Stomach (tissue), 9 donors: ENCODE measurements around the gene DIDO1. TPM values are rescaled to one million over a fixed set of nuclear protein-coding genes. Genes with fewer than 3 reads are reported as not detected.

Experiments used
- DNase-seq, 2 donors: peaks; one replicate each; pipeline versions ENCODE4 v3.0.0 to v3.0.0-alpha.2; 2013 to 2019
- H3K27ac ChIP-seq, 5 donors: fragments of 200-600 bp in 4 of 5; sonication (generic) in 4 of 5; one replicate each; pipeline ENCODE4 v1.5.1; 2013 to 2019; ENCODE audit warnings: mild to moderate bottlenecking in 1 of 5, moderate library complexity in 1 of 5
- H3K27me3 ChIP-seq, 3 donors: fragments of 200-600 bp; sonication (generic); one replicate each; pipeline ENCODE4 v1.5.1; 2017 to 2019; ENCODE audit warnings: mixed run types in 1 of 3
- H3K36me3 ChIP-seq, 4 donors: fragments of 200-600 bp; sonication (generic); 1 replicate in 3 of 4; 2 replicates in 1 of 4; pipeline ENCODE4 v1.5.1; 2016 to 2019
- H3K4me1 ChIP-seq, 4 donors: fragments of 200-600 bp; sonication (generic); one replicate each; pipeline ENCODE4 v1.5.1; 2016 to 2019
- H3K4me3 ChIP-seq, 4 donors: fragments of 200-600 bp; sonication (generic) in 3 of 4; one replicate each; pipeline ENCODE4 v1.5.1; 2016 to 2019; ENCODE audit warnings: mild to moderate bottlenecking in 1 of 4
- H3K9me3 ChIP-seq, 4 donors: fragments of 200-600 bp; sonication (generic); one replicate each; pipeline ENCODE4 v1.5.1; 2016 to 2019
- CTCF ChIP-seq, 7 experiments: fragments of 450-650 bp in 4 of 7; fragments of 200-600 bp in 3 of 7; sonication (generic) in 3 of 7; IDR thresholded peaks; one replicate each; pipeline ENCODE4 v1.5.1; 2016 to 2019; ENCODE audit warnings: antibody characterized with exemption in 7 of 7, control low read depth in 2 of 7, mild to moderate bottlenecking in 1 of 7
- EP300 ChIP-seq: sonication (generic); formaldehyde crosslinking; IDR thresholded peaks from one replicate; pipeline ENCODE4 v1.6.1; 2017; ENCODE audit warnings: antibody characterized with exemption
- POLR2A ChIP-seq, 4 donors: fragments of 450-650 bp; IDR thresholded peaks; one replicate each; pipeline ENCODE4 v1.6.1; 2016; ENCODE audit warnings: antibody characterized with exemption in 4 of 4, control low read depth in 2 of 4, mild to moderate bottlenecking in 1 of 4, moderate library complexity in 1 of 4
- POLR2AphosphoS5 ChIP-seq, 3 donors: sonication (generic); formaldehyde crosslinking; IDR thresholded peaks; one replicate each; pipeline ENCODE4 v1.6.1; 2016; ENCODE audit warnings: antibody characterized with exemption in 3 of 3
- WGBS, 5 donors: extraction: QIAGEN DNeasy Blood & Tissue Kit in 3 of 5; methylation state at CpG; one replicate each; pipeline versions ENCODE4 v1.1.5 to v1.1.7; 2013 to 2018; 5-methylcytosine and 5-hydroxymethylcytosine counted together
- intact Hi-C: fragments of 100-400 bp; cut with DNase I; formaldehyde crosslinking; loops from one replicate; pipeline ENCODE4 v1.15.1; 2023; ENCODE audit warnings: low total_unique reads
- polyA plus RNA-seq, 3 donors: library from polyadenylated mRNA; stranded (reverse); fragments of 200-250 nt; gene quantifications; one replicate each; pipeline ENCODE4 v1.2.3, GENCODE V29; 2013
- total RNA-seq, 5 donors: library from RNA; depleted of rRNA; stranded (reverse); fragments of >200 nt; gene quantifications; one replicate each; pipeline versions ENCODE4 v1.1.0 to v1.2.3, GENCODE V29; 2014 to 2016
- donor health status: healthy with polysubstance abuse.
- donor health status: Bipolar disorder and iron deficiency.
- donor health status: healthy.

Gene DIDO1
- total and polyA plus RNA-seq, 8 donors: 8.1 to 117 (median 57.7) TPM

GRCh38 chr20:62840244-62841197, 85.8 kb downstream of the DIDO1 start:
- Histone ChIP-seq H3K27me3 (peaks cover 0 to 17% (median 0%) of the 10 kb centered on the region in 3 donors), H3K27ac (no peak overlapping the region), H3K4me1 (peaks cover 0 to 5% (median 0%) of the 10 kb centered on the region in 4 donors), H3K4me3 (no peak overlapping the region), H3K9me3 (no peaks in the 10 kb centered on the region), H3K36me3 (peaks cover 0 to 4% (median under 1%) of the 10 kb centered on the region in 4 donors)
- WGBS, 5 donors: 78 to 87% (median 85%) methylated on average over 45 of the region's 45 CpGs
- DNase-seq: no peak
- intact Hi-C loops: no loop called here
- TF ChIP-seq CTCF (IDR thresholded peaks at IDR 0.05) (no peak), POLR2A (IDR thresholded peaks at IDR 0.05) (no peak), POLR2AphosphoS5 (IDR thresholded peaks at IDR 0.05) (no peak), EP300 (no peak)

- intact Hi-C loops: no loop called here
- Histone ChIP-seq H3K4me1 (peaks cover 0 to 5% (median 0%) of the 10 kb centered on the region in 4 donors), H3K4me3 (no peak overlapping the region), H3K9me3 (no peaks in the 10 kb centered on the region), H3K27me3 (peaks cover 0 to 17% (median 0%) of the 10 kb centered on the region in 3 donors), H3K36me3 (no peaks in the 10 kb centered on the region), H3K27ac (no peak overlapping the region)
- no peak for DNase-seq
- no peak for TF ChIP-seq POLR2A (IDR thresholded peaks at IDR 0.05)
- no peak for TF ChIP-seq EP300
- TF ChIP-seq POLR2AphosphoS5 (IDR thresholded peaks at IDR 0.05): no peak
- TF ChIP-seq CTCF (IDR thresholded peaks at IDR 0.05): no peak
- 88 to 98% (median 94%) methylated on average over 11 of the region's 11 CpGs for WGBS, 5 donors
These were observed 86.5 kb downstream of the DIDO1 start for GRCh38 chr20:62839816-62840215.

GRCh38 chr20:62839261-62839660, 87.0 kb downstream of the DIDO1 start:
- Histone ChIP-seq H3K4me1 (peaks cover 0 to 5% (median 0%) of the 10 kb centered on the region in 4 donors), H3K9me3 (no peaks in the 10 kb centered on the region), H3K27ac (no peak overlapping the region), H3K36me3 (no peaks in the 10 kb centered on the region), H3K27me3 (peaks cover 0 to 17% (median 0%) of the 10 kb centered on the region in 3 donors), H3K4me3 (no peak overlapping the region)
- no peak for TF ChIP-seq POLR2AphosphoS5 (IDR thresholded peaks at IDR 0.05)
- TF ChIP-seq EP300: no peak
- TF ChIP-seq CTCF (IDR thresholded peaks at IDR 0.05): no peak
- TF ChIP-seq POLR2A (IDR thresholded peaks at IDR 0.05): no peak
- no peak for DNase-seq
- 84 to 94% (median 90%) methylated on average over 8 of the region's 8 CpGs for WGBS, 5 donors
- intact Hi-C loops: no loop called here

GRCh38 chr20:62838128-62838891, 88.0 kb downstream of the DIDO1 start:
- TF ChIP-seq POLR2A (IDR thresholded peaks at IDR 0.05) (no peak), EP300 (no peak), POLR2AphosphoS5 (IDR thresholded peaks at IDR 0.05) (no peak), CTCF (IDR thresholded peaks at IDR 0.05) (no peak)
- Histone ChIP-seq H3K9me3 (no peaks in the 10 kb centered on the region), H3K27ac (no peak overlapping the region), H3K36me3 (no peaks in the 10 kb centered on the region), H3K4me3 (no peak overlapping the region), H3K27me3 (peaks cover 0 to 17% (median 0%) of the 10 kb centered on the region in 3 donors), H3K4me1 (peaks cover 0 to 9% (median 2%) of the 10 kb centered on the region in 4 donors)
- WGBS, 5 donors: 67 to 75% (median 74%) methylated on average over 24 to 27 of the region's 27 CpGs
- intact Hi-C loops: no loop called here
- DNase-seq: peak; percentile 76 to 81
